Gastroesophageal sphincter (tissue), 3 donors: Measurements from ENCODE around the gene HTR5A.

ENCODE experiments used
- CTCF ChIP-seq, 4 experiments: fragments of 200-600 bp in 2 of 4; fragments of 450-650 bp in 2 of 4; sonication (generic) in 1 of 4; IDR thresholded peaks; one replicate each; pipeline ENCODE4 v1.5.1; 2017 to 2019; ENCODE audit warnings: antibody characterized with exemption in 4 of 4, mild to moderate bottlenecking in 2 of 4, moderate library complexity in 2 of 4
- EP300 ChIP-seq: sonication (generic); formaldehyde crosslinking; IDR thresholded peaks from one replicate; pipeline ENCODE4 v1.6.1; 2017; ENCODE audit warnings: antibody characterized with exemption, mild to moderate bottlenecking
- POLR2A ChIP-seq, 2 donors: fragments of 450-650 bp; IDR thresholded peaks; one replicate each; pipeline ENCODE4 v1.6.1; 2017; ENCODE audit warnings: antibody characterized with exemption in 2 of 2, mild to moderate bottlenecking in 2 of 2, moderate library complexity in 1 of 2
- POLR2AphosphoS5 ChIP-seq: sonication (generic); formaldehyde crosslinking; IDR thresholded peaks from one replicate; pipeline ENCODE4 v1.6.1; 2017; ENCODE audit warnings: antibody characterized with exemption

GRCh38 chr7:155048006-155048405 lies 22.1 kb upstream of the HTR5A start:
- TF ChIP-seq CTCF (IDR thresholded peaks at IDR 0.05) = no peak
- TF ChIP-seq POLR2AphosphoS5 = no peak
- TF ChIP-seq POLR2A (IDR thresholded peaks at IDR 0.05) = no peak
- TF ChIP-seq EP300 = no peak
